Progenitor cell of endocrine pancreas (in vitro differentiated cells): ENCODE measurements around the gene CLSTN3. TPM values are rescaled to one million over a fixed set of nuclear protein-coding genes. Genes with fewer than 3 reads are reported as not detected.

ENCODE experiments used
- DNase-seq: peaks from one replicate; pipeline ENCODE4 v3.0.0; 2021; ENCODE audit warnings: low spot score; ENCODE audit not compliant: unreplicated experiment
- H3K27ac Mint-ChIP-seq: 2 replicates; pipeline ENCODE4 v1.8.0; 2021; ENCODE audit warnings: mild to moderate bottlenecking, moderate library complexity, mixed read lengths
- H3K27me3 Mint-ChIP-seq: 2 replicates; pipeline ENCODE4 v1.8.0; 2021; ENCODE audit warnings: mixed read lengths
- H3K36me3 Mint-ChIP-seq: 2 replicates; pipeline ENCODE4 v1.8.0; 2022; ENCODE audit warnings: mixed read lengths; ENCODE audit not compliant: insufficient read depth
- H3K4me1 Mint-ChIP-seq: 2 replicates; pipeline ENCODE4 v1.8.0; 2021; ENCODE audit warnings: low read depth, mixed read lengths
- H3K4me3 Mint-ChIP-seq: 2 replicates; pipeline ENCODE4 v1.8.0; 2021; ENCODE audit warnings: low read depth, mild to moderate bottlenecking, moderate library complexity, mixed read lengths
- H3K9me3 Mint-ChIP-seq: 2 replicates; pipeline ENCODE4 v1.8.0; 2021; ENCODE audit warnings: low read depth, mixed read lengths
- total RNA-seq: library from RNA; stranded (reverse); gene quantifications from 2 replicates; pipeline ENCODE4 v1.2.1, GENCODE V29; 2021
- TF ChIP-seq, protein P1 (sequence below): fragments of 200-600 bp; sonication (generic); IDR thresholded peaks from one replicate; pipeline ENCODE4 v1.5.0; 2021; ENCODE audit warnings: antibody characterized with exemption, mild to moderate bottlenecking; ENCODE audit not compliant: unreplicated experiment

The CLSTN3 gene
- total RNA-seq, 1 donor from 2014 or later = 202 TPM

DNA sequence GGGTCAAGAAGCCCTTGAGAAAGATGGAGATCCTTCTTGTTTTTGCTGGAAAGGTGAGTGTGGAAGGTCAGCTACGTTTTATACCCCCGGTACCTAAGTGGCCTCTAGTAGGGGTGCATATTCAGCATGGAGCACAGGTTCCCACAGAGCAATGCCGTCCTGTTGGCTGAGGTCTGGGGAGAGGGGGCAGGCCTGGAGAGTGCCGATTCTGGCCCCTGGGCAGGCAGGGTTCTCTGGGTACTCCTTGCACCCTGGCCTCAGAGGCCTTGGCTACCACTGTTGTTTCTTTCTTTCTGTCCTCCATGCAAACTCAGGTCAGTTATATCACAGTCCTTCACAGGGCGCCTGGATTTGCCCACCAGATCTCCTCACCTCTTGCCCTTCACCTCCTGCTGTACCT lies 10.0 kb upstream of the CLSTN3 start:
- Mint-ChIP-seq H3K4me1 (peaks cover 20% of the 10 kb centered on the region), H3K9me3 (no peaks in the 10 kb centered on the region), H3K4me3 (no peak overlapping the region), H3K27me3 (no peaks in the 10 kb centered on the region), H3K27ac (no peak overlapping the region), H3K36me3 (peaks cover 7% of the 10 kb centered on the region)
- TF ChIP-seq, protein P1, sequence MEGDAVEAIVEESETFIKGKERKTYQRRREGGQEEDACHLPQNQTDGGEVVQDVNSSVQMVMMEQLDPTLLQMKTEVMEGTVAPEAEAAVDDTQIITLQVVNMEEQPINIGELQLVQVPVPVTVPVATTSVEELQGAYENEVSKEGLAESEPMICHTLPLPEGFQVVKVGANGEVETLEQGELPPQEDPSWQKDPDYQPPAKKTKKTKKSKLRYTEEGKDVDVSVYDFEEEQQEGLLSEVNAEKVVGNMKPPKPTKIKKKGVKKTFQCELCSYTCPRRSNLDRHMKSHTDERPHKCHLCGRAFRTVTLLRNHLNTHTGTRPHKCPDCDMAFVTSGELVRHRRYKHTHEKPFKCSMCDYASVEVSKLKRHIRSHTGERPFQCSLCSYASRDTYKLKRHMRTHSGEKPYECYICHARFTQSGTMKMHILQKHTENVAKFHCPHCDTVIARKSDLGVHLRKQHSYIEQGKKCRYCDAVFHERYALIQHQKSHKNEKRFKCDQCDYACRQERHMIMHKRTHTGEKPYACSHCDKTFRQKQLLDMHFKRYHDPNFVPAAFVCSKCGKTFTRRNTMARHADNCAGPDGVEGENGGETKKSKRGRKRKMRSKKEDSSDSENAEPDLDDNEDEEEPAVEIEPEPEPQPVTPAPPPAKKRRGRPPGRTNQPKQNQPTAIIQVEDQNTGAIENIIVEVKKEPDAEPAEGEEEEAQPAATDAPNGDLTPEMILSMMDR = no peak
- no peak for DNase-seq

DNA sequence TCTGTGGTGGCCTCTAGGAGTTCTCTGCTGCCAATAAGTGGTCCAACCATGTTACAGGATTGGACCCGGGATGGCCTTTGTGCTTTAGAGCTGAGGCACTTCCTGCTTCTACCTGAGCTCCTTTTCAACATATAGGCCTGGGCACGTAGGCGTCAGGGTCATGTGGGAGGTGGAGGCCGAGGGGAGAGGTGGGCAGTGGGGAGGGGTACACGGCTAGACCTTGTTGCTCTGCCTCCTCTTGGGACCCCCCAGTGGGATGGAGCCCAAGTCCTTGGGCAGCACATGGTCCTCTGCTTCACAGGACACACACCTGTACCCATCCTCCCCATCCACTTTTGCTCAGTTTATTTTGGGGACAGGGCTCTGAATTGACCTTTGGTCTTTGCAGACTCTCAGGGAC lies 8.8 kb upstream of the CLSTN3 start:
- TF ChIP-seq, protein P1 = no peak
- Mint-ChIP-seq H3K4me3 (no peak overlapping the region), H3K4me1 (peaks cover 25% of the 10 kb centered on the region), H3K36me3 (peaks cover 7% of the 10 kb centered on the region), H3K27me3 (no peaks in the 10 kb centered on the region), H3K27ac (no peak overlapping the region), H3K9me3 (no peaks in the 10 kb centered on the region)
- no peak for DNase-seq

DNA sequence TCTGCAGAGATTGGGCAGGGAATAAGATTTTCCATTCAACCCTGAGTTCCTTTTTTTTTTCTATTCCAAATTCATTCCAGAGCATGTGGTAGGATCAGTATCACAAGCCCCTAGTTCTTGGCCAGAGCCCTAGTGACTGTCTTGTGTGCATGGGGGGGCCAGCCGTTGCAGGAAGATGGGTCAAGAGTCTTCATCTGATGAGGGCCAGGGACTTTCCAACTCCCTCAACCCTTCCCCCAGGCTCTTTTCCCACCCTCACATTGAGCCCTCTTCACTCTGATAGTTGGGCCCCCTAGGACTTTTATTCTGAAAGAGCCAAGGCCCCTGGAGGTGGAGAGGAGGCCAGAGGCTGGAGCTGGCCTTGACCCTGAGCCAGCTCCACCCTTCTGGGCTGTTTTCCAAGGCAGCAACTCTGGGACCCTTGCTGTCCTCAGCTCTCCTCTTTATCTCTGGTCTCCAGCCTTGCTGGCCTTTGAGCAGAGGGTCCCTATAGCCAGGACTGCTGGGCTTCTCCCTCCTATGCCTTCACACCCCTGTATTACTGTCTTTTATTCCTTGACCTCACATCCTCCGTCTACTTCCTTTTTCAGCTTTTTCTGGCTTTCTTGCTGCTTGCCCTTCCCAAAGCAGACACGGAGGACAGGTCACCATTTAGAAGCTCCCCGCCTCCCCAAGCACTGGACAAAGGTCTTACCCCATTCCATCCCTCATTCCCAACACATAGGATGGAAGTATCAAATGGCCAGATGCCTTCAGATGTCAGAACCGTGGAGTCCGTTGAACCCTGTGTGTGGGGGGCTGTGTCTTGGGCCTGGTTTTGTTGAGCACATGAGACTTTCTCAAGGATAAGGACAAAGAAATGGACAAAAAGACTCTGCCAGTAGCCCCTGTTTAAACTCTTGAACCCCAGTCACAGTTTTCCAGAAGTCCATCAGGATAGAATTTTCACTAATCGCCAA lies 7.1 kb upstream of the CLSTN3 start:
- Mint-ChIP-seq H3K27ac (peak overlapping the region; percentile 85), H3K9me3 (no peaks in the 10 kb centered on the region), H3K36me3 (peaks cover 5% of the 10 kb centered on the region), H3K27me3 (no peaks in the 10 kb centered on the region), H3K4me1 (peaks cover 31% of the 10 kb centered on the region), H3K4me3 (no peak overlapping the region)
- TF ChIP-seq, protein P1 = no peak
- no peak for DNase-seq

DNA sequence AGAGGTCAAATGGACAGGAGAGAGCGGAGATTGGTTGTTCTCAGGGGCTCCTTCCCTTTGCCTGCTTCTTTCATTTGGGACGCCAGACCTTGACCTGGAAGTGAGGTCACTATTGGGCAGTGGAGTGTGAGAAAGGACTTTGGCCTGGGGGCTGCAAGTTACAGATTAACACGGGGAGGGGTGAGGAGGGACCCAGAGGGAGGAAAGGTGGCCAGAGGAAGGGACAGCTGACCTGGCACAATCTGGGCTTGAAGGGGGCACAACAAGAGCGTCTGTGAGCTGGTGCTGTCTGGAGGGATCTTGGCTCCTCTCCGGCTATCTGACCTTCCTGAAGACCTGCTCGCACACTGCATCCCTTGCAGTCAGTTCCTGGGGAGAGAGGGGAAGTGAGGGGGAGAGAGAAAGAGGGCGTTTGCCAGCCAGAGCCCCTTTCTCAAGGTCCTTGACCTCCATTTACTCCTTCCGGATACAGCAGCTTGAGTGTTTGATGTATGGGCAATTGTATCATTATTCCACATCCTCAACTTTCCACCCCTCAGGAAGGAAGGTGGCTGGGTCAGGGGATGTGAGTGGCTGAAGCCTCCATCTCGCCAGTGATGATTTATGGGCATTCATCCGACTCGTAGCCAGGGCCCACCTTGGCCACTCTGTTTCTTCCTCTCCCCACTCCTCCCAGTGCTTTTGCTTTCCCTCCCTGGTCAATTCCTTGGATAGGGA lies 6.2 kb upstream of the CLSTN3 start:
- Mint-ChIP-seq H3K9me3 (no peaks in the 10 kb centered on the region), H3K4me3 (peak overlapping the region; percentile 27), H3K27ac (peak overlapping the region; percentile 85), H3K4me1 (peaks cover 40% of the 10 kb centered on the region), H3K27me3 (no peaks in the 10 kb centered on the region), H3K36me3 (peaks cover 3% of the 10 kb centered on the region)
- no peak for DNase-seq
- TF ChIP-seq, protein P1 = no peak

DNA sequence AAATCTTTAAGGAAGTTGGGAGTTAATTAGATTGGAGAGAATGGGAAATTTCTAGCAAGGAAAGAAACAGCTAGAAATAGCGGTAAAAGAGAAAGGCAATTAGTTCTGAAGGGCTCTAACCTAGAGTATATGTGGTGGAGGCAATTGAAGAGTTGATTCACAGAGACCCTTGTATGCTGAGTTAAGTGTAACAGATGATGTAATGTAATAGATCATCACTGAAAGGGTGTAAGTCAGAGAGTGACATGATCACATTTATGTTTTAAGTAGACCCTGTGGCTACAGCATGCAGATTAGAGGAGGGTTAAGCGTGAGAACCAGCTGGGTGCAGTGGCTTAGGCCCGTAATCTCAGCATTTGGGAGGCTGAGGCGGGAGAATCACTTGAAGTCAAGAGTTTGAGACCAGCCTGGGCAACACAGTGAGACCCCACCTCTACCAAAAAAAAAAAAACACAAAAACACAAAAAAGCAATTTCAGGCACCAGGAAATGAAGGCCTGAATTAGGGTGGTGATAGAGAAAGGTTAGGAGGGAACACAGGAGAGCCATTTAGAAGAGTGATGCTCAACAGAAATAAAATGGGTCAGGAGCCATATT lies 4.4 kb upstream of the CLSTN3 start:
- Mint-ChIP-seq H3K36me3 (peaks cover 3% of the 10 kb centered on the region), H3K27me3 (no peaks in the 10 kb centered on the region), H3K4me1 (peaks cover 46% of the 10 kb centered on the region), H3K9me3 (no peaks in the 10 kb centered on the region), H3K4me3 (no peak overlapping the region), H3K27ac (no peak overlapping the region)
- DNase-seq = no peak
- TF ChIP-seq, protein P1 = no peak
